Sigmoid colon (tissue), 7 donors: Measurements from ENCODE around the gene CLIC5. TPM values are rescaled to one million over a fixed set of nuclear protein-coding genes. Genes with fewer than 3 reads are reported as not detected.

Experiments used
- DNase-seq: peaks from one replicate; pipeline ENCODE4 v3.0.0-alpha.2; 2019
- H3K27ac ChIP-seq, 4 donors: fragments of 200-600 bp; sonication (generic); one replicate each; pipeline ENCODE4 v1.5.1; 2016 to 2019; ENCODE audit warnings: mild to moderate bottlenecking in 1 of 4
- H3K27me3 ChIP-seq, 3 donors: fragments of 200-600 bp; sonication (generic); one replicate each; pipeline ENCODE4 v1.5.1; 2019; ENCODE audit warnings: mild to moderate bottlenecking in 1 of 3
- H3K36me3 ChIP-seq, 4 donors: fragments of 200-600 bp; sonication (generic); one replicate each; pipeline ENCODE4 v1.5.1; 2016 to 2019
- H3K4me1 ChIP-seq, 4 donors: fragments of 200-600 bp; sonication (generic); one replicate each; pipeline ENCODE4 v1.5.1; 2017 to 2019
- H3K4me3 ChIP-seq, 4 donors: fragments of 200-600 bp; sonication (generic); one replicate each; pipeline ENCODE4 v1.5.1; 2017 to 2019; ENCODE audit warnings: mild to moderate bottlenecking in 2 of 4, moderate library complexity in 1 of 4
- H3K9me3 ChIP-seq, 4 donors: fragments of 200-600 bp in 3 of 4; sonication (generic) in 3 of 4; one replicate each; pipeline versions ENCODE4 v1.5.1 to v1.6.1; 2013 to 2019
- EP300 ChIP-seq, 4 donors: sonication (generic); formaldehyde crosslinking; IDR thresholded peaks; one replicate each; pipeline ENCODE4 v1.6.1; 2017; ENCODE audit warnings: antibody characterized with exemption in 4 of 4
- POLR2A ChIP-seq, 2 donors: fragments of 450-650 bp; IDR thresholded peaks; one replicate each; pipeline ENCODE4 v1.6.1; 2016; ENCODE audit warnings: antibody characterized with exemption in 2 of 2, mild to moderate bottlenecking in 2 of 2, moderate library complexity in 2 of 2
- POLR2AphosphoS5 ChIP-seq, 4 donors: sonication (generic); formaldehyde crosslinking; IDR thresholded peaks; one replicate each; pipeline ENCODE4 v1.6.1; 2017; ENCODE audit warnings: antibody characterized with exemption in 4 of 4
- WGBS, 2 donors: extraction: QIAGEN DNeasy Blood & Tissue Kit; methylation state at CpG; one replicate each; pipeline ENCODE4 v1.1.7; 2013; 5-methylcytosine and 5-hydroxymethylcytosine counted together
- intact Hi-C: fragments of 100-400 bp; cut with DNase I; formaldehyde crosslinking; loops from one replicate; pipeline ENCODE4 v1.15.1; 2023
- polyA plus RNA-seq, 3 donors: library from polyadenylated mRNA; stranded (reverse); fragments of 200-250 nt; gene quantifications; one replicate each; pipeline ENCODE4 v1.2.3, GENCODE V29; 2013
- total RNA-seq, 4 donors: library from RNA; depleted of rRNA; stranded (reverse); fragments of >200 nt; gene quantifications; one replicate each; pipeline ENCODE4 v1.1.0, GENCODE V29; 2016
- TF ChIP-seq, protein P1 (sequence below), 4 experiments: fragments of 450-650 bp in 3 of 4; fragments of 200-600 bp in 1 of 4; IDR thresholded peaks; one replicate each; pipeline ENCODE4 v1.5.1; 2016 to 2019; ENCODE audit warnings: antibody characterized with exemption in 4 of 4, mild to moderate bottlenecking in 3 of 4, moderate library complexity in 2 of 4
- donor health status: healthy with polysubstance abuse.
- donor health status: Bipolar disorder and iron deficiency.
- donor health status: healthy.

CLIC5 gene
- total and polyA plus RNA-seq, 7 donors: 1.8 to 77.0 (median 3.5) TPM

DNA sequence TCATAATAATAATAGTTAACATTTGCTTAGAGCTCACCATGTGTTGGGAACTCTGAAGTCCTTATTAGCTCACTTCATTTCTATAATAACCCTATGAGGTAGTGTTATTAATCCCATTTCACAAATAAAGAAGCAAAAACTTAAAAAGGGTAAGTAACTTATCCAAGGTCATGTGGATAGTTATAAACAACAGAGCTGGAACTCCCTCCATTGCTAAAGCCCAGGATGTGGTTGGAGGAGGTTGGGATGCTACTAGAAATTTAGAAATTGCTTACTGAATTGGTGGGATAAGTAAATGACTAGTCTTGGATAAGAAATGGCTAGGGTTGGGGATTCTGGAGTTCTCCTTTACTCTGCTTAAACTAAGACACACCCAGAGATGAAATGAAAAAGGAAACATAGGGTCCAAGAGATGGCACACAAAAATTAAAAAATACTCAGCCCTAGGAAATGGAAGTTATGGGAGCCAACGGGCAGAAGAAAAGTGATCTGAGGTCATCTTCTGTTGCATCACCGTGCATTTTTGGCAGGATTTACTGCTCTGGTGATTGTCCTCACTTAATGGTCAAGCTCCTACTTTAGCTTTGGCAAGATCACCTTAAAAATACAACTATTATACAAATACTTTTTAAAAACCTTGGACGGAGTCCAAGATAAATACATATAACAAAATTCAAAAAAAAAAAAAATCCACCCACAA is 7.7 kb upstream of the CLIC5 start:
- TF ChIP-seq EP300 (IDR thresholded peaks at IDR 0.05): no peak
- TF ChIP-seq, protein P1, sequence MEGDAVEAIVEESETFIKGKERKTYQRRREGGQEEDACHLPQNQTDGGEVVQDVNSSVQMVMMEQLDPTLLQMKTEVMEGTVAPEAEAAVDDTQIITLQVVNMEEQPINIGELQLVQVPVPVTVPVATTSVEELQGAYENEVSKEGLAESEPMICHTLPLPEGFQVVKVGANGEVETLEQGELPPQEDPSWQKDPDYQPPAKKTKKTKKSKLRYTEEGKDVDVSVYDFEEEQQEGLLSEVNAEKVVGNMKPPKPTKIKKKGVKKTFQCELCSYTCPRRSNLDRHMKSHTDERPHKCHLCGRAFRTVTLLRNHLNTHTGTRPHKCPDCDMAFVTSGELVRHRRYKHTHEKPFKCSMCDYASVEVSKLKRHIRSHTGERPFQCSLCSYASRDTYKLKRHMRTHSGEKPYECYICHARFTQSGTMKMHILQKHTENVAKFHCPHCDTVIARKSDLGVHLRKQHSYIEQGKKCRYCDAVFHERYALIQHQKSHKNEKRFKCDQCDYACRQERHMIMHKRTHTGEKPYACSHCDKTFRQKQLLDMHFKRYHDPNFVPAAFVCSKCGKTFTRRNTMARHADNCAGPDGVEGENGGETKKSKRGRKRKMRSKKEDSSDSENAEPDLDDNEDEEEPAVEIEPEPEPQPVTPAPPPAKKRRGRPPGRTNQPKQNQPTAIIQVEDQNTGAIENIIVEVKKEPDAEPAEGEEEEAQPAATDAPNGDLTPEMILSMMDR (IDR thresholded peaks at IDR 0.05): no peak
- no peak for TF ChIP-seq POLR2A (IDR thresholded peaks at IDR 0.05)
- peak in 2 of 4 donors; percentile 18 to 58 for TF ChIP-seq POLR2AphosphoS5 (IDR thresholded peaks at IDR 0.05)
- no peak overlapping the region for H3K27ac ChIP-seq
- H3K4me1 ChIP-seq: no peaks in the 10 kb centered on the region
- 64 to 74% methylated on average over 3 of the region's 3 CpGs for WGBS, 2 donors
- H3K4me3 ChIP-seq: no peak overlapping the region
- H3K36me3 ChIP-seq: no peaks in the 10 kb centered on the region
- H3K27me3 ChIP-seq: no peaks in the 10 kb centered on the region
- no peaks in the 10 kb centered on the region for H3K9me3 ChIP-seq
- intact Hi-C loops: no loop called here
- DNase-seq: no peak

DNA sequence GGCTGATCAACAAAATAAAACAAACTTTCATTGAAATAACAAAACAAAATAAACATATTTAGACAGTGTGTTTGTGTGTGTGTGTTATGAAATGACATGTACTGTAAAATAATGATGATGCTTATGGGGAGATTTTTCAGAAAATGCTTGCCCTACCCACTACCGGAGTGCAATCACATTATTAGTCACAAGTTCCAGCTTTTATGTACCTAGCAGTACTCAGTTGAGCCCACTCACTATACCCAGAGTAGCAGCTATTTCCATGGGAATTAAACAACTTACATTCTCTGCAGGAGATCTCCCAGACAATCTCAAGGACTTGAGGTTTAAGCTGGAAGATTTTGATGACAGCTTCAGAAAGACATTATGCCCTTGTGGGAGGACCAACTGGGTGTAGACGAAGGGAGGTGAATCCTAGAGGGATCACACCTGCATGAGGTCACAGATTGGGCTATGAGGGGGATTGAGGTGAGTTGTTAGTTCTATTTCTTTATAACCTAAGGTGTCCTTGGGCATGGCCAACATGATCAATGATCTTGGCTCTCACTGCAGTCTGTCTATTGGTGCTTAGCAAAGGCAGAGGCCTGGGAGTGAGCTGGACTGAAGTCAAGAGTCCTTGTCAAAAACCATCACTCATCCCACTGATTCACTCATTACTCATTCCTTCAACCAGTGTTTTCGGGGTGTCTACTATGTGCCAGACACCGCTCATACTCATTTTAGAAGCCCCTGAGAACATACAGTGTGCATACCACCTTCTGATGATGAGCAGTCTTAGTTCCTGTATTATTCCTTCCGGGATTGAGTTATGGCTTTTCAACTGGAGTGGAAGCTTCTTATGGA is 6.7 kb upstream of the CLIC5 start:
- Histone ChIP-seq H3K36me3 (no peaks in the 10 kb centered on the region), H3K4me1 (no peaks in the 10 kb centered on the region), H3K27me3 (peaks cover 0 to 10% (median 0%) of the 10 kb centered on the region in 3 donors), H3K9me3 (no peaks in the 10 kb centered on the region), H3K27ac (no peak overlapping the region), H3K4me3 (no peak overlapping the region)
- WGBS, 2 donors: 91 to 92% methylated on average over 5 of the region's 5 CpGs
- intact Hi-C loops: no loop called here
- no peak for DNase-seq
- TF ChIP-seq, protein P1 (IDR thresholded peaks at IDR 0.05): no peak
- TF ChIP-seq POLR2AphosphoS5 (IDR thresholded peaks at IDR 0.05) (no peak), EP300 (IDR thresholded peaks at IDR 0.05) (no peak), POLR2A (IDR thresholded peaks at IDR 0.05) (no peak)

DNA sequence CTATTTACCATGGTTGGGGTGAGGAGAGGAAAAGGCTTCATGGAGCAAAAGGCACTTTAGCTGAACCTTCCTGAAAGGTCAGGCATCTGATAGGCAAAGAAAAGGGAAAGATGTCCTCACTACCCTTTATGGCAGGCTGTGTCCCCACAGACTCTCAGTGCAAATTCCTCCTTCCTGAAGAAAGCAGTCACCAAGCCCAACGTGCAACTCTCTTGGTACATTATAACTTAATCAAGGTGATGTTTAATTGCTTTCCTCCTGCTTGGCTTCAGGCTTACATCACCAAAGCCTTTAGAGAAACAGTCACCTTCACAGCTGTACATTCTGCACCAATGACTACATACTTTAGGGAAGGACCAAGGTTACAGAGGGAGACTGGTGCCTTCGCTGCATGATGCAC is 2.1 kb upstream of the CLIC5 start:
- WGBS, 2 donors: 81 to 90% methylated on average over 2 of the region's 2 CpGs
- no peak for DNase-seq
- H3K36me3 ChIP-seq: no peaks in the 10 kb centered on the region
- intact Hi-C loops: no loop called here
- H3K9me3 ChIP-seq: no peaks in the 10 kb centered on the region
- H3K4me3 ChIP-seq: no peak overlapping the region
- no peak overlapping the region for H3K27ac ChIP-seq
- H3K27me3 ChIP-seq: peaks cover 6 to 49% (median 27%) of the 10 kb centered on the region in 3 donors
- TF ChIP-seq POLR2AphosphoS5 (IDR thresholded peaks at IDR 0.05): no peak
- TF ChIP-seq, protein P1 (IDR thresholded peaks at IDR 0.05): no peak
- TF ChIP-seq POLR2A (IDR thresholded peaks at IDR 0.05): no peak
- no peak for TF ChIP-seq EP300 (IDR thresholded peaks at IDR 0.05)
- peaks cover 0 to 19% (median 15%) of the 10 kb centered on the region in 4 donors for H3K4me1 ChIP-seq

DNA sequence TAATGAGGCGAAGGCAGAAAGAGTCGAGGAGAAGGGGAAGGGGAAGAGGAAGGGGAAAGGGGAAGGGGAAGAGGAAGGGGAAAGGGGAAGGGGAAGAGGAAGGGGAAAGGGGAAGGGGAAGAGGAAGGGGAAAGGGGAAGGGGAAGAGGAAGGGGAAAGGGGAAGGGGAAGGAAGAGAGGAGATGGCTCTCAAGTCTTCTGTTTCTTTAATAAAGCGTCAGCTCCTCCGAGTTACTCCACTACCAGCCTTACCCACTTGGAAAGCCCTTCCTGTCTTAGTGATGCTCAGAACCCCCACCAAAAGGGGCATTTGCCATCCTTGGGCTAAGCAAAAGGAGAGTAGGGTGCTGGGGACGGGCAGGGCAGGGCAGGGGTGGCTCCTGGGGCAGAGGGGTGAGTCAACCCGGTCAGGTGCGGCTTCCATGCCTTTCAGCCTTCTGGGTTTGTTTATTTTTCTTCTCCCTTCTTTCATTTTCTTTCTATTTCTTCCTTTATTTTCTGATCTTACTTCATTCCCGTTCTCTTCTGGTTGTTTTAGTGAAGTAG is 476 bp upstream of the CLIC5 start:
- Histone ChIP-seq H3K36me3 (no peaks in the 10 kb centered on the region), H3K4me3 (peak overlapping the region in 3 of 4 donors; percentile 40 to 55 (median 50)), H3K27ac (peak overlapping the region in 1 of 4 donors; percentile 50), H3K9me3 (no peaks in the 10 kb centered on the region), H3K4me1 (peaks cover 0 to 19% (median 15%) of the 10 kb centered on the region in 4 donors), H3K27me3 (peaks cover 6 to 49% (median 27%) of the 10 kb centered on the region in 3 donors)
- intact Hi-C loops: no loop called here
- TF ChIP-seq, protein P1 (IDR thresholded peaks at IDR 0.05): no peak
- TF ChIP-seq POLR2A (IDR thresholded peaks at IDR 0.05) (no peak), EP300 (IDR thresholded peaks at IDR 0.05) (no peak), POLR2AphosphoS5 (IDR thresholded peaks at IDR 0.05) (no peak)
- no peak for DNase-seq
- WGBS, 2 donors: 13 to 45% methylated on average over 8 of the region's 8 CpGs
